ENCODE measurements around the gene IFITM10.
"Not testable (repeated sequence)": the region's sequence is repeated elsewhere in the genome, so short reads cannot be mapped to it uniquely, and the experiment has no call there.

Gene IFITM10

DNA sequence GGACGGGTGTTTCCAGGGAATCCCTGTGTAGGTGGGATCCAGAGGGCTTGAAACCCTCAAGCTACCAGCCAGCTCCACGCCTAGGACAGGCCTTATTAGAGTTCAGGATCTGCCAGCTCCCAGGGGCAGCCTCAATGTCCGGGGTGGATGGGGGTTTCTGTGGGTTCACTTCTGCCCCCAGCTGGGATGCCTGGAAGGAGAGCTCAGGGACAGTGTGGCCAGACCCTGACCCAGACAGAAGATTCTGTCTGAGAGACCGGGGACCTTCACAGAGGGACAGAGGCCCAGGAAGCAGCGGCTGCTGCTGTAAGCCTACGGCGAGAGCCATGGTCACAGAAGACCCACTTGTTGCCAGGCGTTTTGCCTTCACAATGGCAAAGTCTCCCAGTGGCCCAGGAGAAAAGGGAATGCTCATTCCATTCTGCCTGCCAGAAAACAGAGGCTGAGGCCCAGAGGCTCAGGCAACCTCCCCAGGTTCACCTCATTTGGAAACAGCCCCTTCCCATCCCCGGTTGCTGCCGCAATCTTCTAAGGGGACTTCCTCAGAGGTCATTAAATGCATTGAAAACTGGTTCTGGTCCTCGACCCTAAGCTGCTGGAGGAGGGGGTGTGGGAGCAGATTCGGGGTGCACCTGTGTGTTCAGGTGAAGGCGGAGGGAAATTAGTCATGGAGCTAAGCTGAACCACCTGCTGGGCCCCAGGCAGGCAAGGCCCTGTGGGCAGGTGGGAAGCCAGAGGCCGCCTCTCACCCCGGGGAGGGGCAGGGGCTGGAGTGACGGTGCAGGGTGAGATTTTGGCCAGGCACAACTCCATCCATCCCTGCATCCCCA lies 58.3 kb downstream of the IFITM10 start:
- no peak for DNase-seq (ENCODE audit: low read depth)

DNA sequence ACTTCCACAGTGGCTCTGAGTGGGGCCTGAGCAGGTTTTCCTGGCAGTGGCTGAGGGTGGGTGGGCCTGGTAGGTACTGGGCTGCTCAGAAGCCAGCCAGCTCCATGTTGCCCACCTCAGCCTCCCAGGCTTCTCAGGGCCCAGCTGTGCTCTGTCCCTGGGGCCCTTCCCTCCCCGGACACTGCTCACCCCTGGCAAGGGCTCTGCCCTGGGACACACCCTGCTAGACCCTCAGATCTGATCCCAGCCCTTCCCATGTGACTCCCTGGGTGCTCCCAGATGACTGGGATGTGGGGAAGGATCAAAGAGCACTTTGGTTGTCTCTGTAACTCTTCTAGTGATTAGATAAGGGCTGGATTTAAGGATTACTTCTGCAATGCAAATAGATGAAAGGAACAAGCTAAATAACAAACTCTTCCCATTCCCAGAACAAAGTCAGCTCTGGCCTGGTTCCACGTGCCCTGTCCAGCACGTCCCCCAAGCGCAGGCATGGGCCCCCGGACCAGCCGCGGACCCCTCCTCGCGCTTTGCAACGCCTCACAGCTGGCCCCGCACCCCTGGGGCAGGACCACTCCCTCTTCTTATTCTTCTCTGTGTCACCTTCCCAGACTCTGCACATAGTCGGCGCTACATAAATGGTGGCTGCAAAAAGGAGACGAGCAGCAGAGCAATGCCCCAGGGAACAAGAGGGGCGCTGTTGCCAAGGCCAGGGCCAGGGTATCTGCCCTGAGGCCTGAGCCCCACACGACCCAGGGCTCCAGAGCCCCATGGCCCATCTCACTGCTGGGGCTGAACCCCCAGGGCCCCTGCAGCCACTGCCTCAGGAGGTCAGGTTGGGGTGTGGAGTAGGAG lies 59.1 kb downstream of the IFITM10 start:
- no peak for DNase-seq (ENCODE audit: low read depth)

DNA sequence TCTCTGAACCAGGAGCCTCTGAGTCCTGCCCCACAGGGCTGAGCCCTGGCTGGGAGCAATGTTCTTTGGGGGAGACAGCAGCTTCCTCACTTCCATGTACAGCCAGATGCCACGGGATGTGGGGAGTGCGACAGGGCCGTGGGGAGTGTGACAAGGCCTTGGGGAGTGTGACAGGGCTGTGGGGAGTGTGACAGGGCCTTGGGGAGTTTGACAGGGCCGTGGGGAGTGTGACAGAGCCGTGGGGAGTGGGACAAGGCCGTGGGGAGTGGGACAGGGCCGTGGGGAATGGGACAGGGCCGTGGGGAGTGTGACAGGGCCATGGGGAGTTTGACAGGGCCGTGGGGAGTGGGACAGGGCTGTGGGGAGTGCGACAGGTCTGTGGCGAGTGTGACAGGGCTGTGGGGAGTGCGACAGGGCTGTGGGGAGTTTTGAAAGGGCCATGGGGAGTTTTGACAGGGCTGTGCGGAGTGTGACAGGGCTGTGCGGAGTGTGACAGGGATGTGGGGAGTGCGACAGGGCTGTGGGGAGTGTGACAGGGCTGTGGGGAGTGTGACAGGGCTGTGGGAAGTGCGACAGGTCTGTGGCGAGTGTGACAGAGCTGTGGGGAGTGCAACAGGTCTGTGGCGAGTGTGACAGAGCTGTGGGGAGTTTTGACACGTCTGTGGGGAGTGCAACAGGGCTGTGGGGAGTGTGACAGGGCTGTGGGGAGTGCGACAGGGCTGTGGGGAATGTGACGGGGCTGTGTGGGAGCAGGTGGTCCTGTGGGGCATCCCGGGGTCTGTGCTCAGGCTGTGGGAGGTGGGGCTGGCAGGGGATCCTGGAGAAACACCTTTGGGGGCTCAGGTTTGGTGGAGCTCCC lies 60.0 kb downstream of the IFITM10 start:
- no peak for DNase-seq (ENCODE audit: low read depth)

DNA sequence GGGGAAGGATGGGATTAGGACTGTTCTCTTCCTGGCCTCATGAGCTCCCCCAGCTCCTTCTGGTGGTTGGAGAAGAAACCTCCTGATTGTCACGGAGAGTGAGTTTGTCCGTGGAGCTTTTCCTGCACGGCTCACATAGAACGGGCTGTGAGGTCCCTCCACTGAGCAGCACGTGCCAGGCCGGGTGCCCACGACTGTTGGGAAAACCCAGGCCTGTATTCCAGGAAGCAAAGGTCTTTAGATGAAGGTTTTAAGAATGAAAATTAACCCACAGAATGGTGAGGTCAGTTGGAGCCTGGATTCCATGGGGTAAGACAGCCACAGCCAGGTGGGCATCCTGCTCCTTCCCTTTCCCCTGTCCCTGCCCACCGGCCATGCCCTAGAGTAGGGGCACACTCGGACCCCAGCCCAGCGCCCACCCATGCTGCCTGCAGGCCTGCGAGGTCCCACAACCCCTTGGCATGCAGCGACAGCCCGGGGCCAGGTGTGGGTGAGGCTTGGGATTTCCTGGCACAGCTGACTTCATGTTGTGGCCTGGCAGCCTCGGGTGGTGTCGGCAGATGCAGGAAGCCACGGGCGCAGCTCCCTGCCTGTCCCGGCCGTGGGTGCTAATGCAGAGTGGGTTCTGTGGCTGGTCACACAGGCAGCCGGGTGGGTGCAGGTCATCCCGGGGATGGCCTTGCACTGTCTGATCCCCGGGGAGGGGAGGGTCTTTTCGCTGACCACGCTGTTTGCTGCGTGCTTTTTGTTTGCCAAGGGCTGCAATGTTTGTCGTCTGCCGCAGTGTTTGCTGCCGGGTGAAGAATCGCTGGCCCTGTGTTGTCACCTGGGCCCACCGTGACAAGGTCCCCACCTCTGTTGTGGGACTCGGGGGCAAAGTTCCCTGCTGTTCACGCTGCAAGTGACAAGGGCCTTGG lies 60.9 kb downstream of the IFITM10 start:
- DNase-seq (ENCODE audit: low read depth): not testable (repeated sequence)

DNA sequence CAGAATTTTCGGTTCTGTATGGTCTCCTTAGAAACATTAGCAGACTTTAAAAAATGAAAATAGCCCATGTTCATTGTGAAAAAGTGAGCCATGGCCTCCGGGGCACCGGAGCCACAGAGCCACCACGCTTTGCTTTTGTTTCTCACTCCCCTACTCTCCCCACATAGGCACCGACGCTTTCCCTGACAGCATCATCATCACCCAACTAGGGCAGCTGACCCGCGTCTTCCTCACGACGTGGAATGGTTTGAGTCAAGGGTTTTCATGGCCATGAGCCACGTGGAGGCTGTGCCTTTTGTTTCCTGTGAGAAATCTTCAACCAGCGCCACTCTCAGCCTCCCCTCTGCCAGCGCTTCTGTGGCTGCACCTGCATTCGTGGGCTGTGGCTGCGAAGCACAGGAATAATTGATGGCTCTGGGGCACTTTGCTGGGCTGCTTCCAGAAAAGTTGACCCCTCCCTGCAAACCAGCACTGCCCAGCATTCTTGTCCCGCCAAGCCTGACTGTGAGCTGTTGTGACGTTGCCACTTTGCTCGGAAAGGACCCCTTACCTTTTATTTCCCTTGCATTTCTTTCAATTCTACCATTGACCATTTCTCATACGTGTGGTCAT lies 62.0 kb downstream of the IFITM10 start:
- DNase-seq (ENCODE audit: low read depth): not testable (repeated sequence)

DNA sequence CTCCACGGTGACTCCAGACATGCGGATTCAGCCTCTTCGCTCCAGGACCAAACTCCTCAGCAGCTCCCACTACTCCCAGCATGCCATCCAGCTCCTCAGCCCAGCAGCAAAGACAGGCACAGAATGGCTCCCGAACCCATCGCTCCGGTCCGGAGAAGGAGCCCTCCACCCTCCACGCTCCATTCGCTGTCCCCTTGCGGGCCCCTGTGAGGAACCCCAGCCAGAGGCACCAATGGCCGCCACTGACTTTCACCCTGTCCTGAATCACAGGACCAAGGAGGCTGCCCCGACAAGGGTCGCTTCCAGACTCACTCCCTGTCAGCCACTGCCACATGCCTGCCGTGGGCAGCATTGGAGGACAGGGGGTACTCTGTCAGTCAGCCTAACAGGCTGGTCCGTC lies 64.2 kb downstream of the IFITM10 start:
- not testable (repeated sequence) for DNase-seq (ENCODE audit: low read depth)

DNA sequence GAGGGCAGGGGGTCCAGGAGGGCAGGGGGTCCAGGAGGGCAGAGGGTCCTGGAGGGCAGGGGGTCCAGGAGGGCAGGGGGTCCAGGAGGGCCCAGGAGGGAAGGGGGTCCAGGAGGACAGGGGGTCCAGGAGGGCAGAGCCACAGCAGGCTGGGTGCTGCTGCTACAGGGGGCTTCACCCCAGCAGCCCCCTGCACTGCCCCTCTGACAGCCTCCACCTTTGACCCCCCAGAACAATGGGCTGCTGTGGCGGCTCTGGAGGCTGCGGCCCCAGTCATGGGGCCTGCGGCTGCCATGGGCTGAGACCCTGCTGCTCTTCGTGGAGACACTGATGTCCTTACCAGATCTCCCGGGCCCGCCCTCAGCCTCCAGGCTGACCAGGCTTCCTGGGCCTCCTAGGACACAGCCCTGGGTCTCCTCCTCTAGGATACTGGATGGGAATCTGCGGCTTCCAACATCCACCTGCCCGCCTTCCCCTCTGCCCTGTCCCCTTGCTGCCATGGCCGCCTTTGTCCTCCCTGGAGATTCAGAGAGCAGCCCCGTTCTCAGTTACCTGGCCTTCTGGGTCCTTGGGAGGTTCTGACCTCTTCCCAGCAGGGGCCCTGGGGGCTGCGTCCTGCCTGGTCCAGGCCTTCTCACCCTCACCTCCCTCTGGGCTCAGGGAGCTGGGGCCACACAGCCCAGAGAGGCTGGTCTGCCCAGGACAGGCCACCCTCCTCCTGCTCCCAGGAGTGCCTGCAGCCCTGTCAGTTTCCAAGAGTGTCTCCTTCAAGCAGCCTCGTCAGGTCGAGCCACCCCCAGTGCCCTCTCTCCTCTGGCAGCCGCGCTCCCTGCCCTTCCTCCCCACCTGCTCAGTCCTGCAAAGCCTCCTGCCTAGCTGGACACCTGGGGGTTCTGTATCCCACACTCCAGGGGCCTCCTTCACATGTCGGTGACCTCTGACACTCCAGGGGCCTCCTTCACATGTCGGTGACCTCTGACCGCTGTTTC lies 65.2 kb downstream of the IFITM10 start:
- DNase-seq (ENCODE audit: low read depth): not testable (repeated sequence)

DNA sequence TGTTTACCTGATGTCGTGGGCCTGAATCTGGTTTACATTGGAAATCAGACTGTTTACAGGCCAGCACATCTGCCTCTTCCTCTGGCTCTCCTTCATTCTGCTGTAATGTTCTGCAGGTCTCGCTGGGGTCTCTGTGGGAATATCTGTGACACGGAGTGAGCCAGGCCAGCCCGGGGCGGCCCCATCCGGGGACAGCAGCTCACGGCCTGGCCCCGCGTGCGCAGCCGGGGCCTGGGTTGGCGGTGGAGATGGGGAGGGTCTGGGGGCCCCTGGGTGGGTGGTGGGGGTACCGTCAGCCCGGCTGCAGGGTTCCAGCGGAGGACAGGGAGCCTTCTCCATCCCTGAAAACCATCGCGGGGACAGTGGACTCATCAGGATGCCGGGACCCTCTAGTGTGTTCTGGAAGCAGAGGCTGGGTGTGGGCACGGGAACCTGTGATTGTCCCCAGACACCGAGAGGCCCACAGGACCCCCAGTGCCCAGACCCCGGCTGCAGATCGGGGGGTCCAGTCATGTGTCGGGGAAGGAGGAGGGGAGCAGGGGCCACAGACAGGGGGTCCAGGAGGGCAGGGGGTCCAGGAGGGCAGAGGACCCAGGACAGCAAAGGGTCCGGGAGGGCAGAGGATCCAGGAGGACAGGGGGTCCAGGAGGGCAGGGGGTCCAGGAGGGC lies 66.4 kb downstream of the IFITM10 start:
- not testable (repeated sequence) for DNase-seq (ENCODE audit: low read depth)

DNA sequence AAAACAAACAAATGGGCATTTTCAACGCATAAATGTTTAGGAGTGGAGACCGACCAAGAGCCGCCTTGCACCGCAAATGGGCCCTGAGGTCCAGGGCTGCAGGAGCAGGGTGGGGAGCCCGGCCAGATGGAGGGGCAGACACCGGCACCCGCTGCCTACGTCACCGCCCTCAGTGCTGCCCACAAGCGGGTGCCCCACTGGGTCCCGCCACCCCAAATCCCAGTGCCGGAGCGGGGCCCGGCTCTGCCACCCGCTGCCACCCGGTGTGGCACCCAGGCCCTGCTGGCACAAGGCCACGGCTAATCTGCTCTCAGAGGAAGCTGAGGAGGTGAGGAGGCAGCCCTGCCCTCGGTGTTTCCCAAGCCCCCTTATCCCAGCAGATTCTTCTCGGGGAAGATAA lies 67.2 kb downstream of the IFITM10 start:
- DNase-seq (ENCODE audit: low read depth): not testable (repeated sequence)

All from T follicular helper cell (primary cell).